KMS-11 (cell line): ENCODE data around the gene SS18.

Source experiments
- H2AFZ ChIP-seq: fragments of 200-600 bp; sonication (generic); 2 replicates; pipeline ENCODE4 v1.6.1; 2016; ENCODE audit warnings: antibody characterized with exemption, mixed run types, low read depth
- H3K27ac ChIP-seq: fragments of 200-600 bp; sonication (generic); 2 replicates; pipeline ENCODE4 v1.6.1; 2016; ENCODE audit warnings: mild to moderate bottlenecking, mixed run types
- H3K27me3 ChIP-seq: fragments of 200-600 bp; sonication (generic); 2 replicates; pipeline ENCODE4 v1.6.1; 2017; ENCODE audit warnings: mild to moderate bottlenecking, low read depth, mixed run types, moderate library complexity; ENCODE audit not compliant: insufficient read depth
- H3K36me3 ChIP-seq: fragments of 200-600 bp; sonication (generic); 2 replicates; pipeline ENCODE4 v1.6.1; 2017; ENCODE audit warnings: mild to moderate bottlenecking, mixed run types; ENCODE audit not compliant: insufficient read depth
- H3K4me1 ChIP-seq: fragments of 200-600 bp; sonication (generic); 2 replicates; pipeline ENCODE4 v1.6.1; 2016; ENCODE audit warnings: mild to moderate bottlenecking, low read depth, mixed run types; ENCODE audit not compliant: poor library complexity, severe bottlenecking
- H3K4me2 ChIP-seq: fragments of 200-600 bp; sonication (generic); 2 replicates; pipeline ENCODE4 v1.7.0; 2016; ENCODE audit warnings: mild to moderate bottlenecking, mixed run types
- H3K4me3 ChIP-seq: fragments of 200-600 bp; sonication (generic); IDR thresholded peaks from 2 replicates; pipeline ENCODE4 v1.6.1; 2017; ENCODE audit warnings: low read depth, low read length, mixed read lengths; ENCODE audit not compliant: insufficient read depth
- H3K79me2 ChIP-seq: fragments of 200-600 bp; sonication (generic); 2 replicates; pipeline ENCODE4 v1.6.1; 2016; ENCODE audit warnings: low read depth, mixed run types; ENCODE audit not compliant: insufficient read depth
- H3K9ac ChIP-seq: fragments of 200-600 bp; sonication (generic); 2 replicates; pipeline ENCODE4 v1.6.1; 2016; ENCODE audit warnings: mild to moderate bottlenecking, mixed run types
- H4K20me1 ChIP-seq: fragments of 200-600 bp; sonication (generic); 2 replicates; pipeline ENCODE4 v1.6.1; 2016; ENCODE audit warnings: mild to moderate bottlenecking, mixed run types; ENCODE audit not compliant: insufficient read depth
- TF ChIP-seq, protein P1 (sequence below): fragments of 200-600 bp; sonication (generic); conservative IDR thresholded peaks from 2 replicates; pipeline ENCODE4 v1.6.1; 2017; ENCODE audit warnings: low read depth, mild to moderate bottlenecking, antibody characterized with exemption, low read length, moderate library complexity, mixed read lengths

The SS18 gene

DNA sequence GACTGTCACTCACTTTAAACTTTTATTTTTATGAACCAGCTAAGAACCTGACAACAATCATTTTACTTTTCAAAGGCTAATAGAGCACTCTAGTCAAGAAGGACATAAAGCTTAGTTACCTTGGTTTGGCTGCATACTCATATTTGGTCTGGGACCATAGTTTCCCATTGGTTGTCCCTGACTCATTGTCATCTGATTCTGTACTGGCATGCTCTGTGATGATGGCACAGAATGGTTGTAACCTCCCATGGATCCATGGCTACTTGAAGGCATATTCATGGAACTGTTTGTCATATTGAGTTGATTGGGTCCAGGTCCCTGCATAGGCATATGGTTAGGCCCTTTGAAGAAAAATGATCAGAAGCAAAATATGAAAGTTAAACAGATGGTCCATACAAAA, 37.9 kb downstream of the SS18 start:
- no peak overlapping the region for H3K27ac ChIP-seq
- no peaks in the 10 kb centered on the region; the same call in 1 of the 2 replicates for H3K36me3 ChIP-seq

DNA sequence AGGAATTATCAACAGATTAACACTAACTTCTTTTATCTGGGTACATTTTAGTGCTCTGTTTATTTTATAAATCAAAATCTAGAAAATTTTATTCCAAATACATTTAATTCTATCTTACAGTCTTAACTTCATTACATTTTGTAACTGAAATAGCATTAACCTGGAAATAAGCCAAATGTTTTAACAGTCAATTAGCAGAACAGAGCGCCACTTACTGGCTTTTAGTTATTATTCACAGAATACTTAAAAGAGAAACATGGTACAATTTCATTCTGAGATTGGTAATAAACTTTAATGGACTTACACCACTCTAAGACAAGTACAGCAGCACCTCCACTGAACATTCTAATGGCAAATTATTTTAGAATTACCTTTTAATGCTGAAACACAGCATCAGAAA, 38.6 kb downstream of the SS18 start:
- H3K9ac ChIP-seq = no peak overlapping the region
- TF ChIP-seq, protein P1, sequence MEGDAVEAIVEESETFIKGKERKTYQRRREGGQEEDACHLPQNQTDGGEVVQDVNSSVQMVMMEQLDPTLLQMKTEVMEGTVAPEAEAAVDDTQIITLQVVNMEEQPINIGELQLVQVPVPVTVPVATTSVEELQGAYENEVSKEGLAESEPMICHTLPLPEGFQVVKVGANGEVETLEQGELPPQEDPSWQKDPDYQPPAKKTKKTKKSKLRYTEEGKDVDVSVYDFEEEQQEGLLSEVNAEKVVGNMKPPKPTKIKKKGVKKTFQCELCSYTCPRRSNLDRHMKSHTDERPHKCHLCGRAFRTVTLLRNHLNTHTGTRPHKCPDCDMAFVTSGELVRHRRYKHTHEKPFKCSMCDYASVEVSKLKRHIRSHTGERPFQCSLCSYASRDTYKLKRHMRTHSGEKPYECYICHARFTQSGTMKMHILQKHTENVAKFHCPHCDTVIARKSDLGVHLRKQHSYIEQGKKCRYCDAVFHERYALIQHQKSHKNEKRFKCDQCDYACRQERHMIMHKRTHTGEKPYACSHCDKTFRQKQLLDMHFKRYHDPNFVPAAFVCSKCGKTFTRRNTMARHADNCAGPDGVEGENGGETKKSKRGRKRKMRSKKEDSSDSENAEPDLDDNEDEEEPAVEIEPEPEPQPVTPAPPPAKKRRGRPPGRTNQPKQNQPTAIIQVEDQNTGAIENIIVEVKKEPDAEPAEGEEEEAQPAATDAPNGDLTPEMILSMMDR = no peak
- H4K20me1 ChIP-seq = no peaks in the 10 kb centered on the region
- no peak overlapping the region for H2AFZ ChIP-seq
- no peak overlapping the region for H3K4me3 ChIP-seq
- 0 out of 2 replicates have a peak, but pooled peaks cover 4% of the 10 kb centered on the region for H3K79me2 ChIP-seq
- no peak overlapping the region for H3K27ac ChIP-seq
- H3K4me2 ChIP-seq = no peak overlapping the region
- H3K36me3 ChIP-seq = no peaks in the 10 kb centered on the region; the same call in 1 of the 2 replicates
- H3K4me1 ChIP-seq = peaks cover 19% of the 10 kb centered on the region
- no peaks in the 10 kb centered on the region for H3K27me3 ChIP-seq

More for the DNA sequence above, 37.9 kb downstream of the SS18 start:
- Histone ChIP-seq H3K4me3 (no peak overlapping the region), H3K9ac (no peak overlapping the region), H2AFZ (no peak overlapping the region), H3K4me2 (no peak overlapping the region), H3K4me1 (peaks cover 12% of the 10 kb centered on the region), H3K79me2 (0 out of 2 replicates have a peak, but pooled peaks cover 4% of the 10 kb centered on the region), H3K27me3 (no peaks in the 10 kb centered on the region), H4K20me1 (no peaks in the 10 kb centered on the region)
- TF ChIP-seq, protein P1 = no peak

DNA sequence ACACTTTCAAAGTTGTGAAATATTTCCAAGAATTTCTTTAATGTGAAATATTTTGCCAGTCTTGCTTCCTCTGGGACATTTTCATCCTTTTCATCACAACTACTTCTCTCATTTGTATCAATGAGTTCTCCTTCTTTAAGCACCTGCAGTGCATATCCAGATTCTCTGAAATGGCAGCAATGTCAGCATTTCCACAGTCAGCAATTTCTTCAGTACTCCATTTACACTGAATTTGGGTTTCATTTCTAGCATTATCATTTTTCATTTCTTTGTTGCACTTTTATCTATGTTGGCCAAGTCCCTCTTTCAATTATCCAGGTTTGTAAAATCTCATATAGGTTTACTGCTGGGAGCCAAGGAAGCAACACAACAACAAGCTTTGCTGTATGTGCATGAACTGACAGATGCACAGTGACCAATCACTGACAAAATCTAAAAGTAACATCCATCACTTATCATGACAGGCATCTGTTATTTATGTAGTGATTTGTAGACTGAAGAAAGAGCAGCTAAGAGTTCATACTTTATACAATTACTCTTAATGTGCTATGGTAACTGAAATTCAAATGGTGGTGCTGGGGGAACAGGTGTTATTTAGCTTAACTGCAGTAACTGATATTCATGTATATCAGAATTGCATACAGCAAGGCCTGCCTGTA, 43.9 kb downstream of the SS18 start:
- H3K4me3 ChIP-seq = no peak overlapping the region
- H4K20me1 ChIP-seq = no peaks in the 10 kb centered on the region
- H3K36me3 ChIP-seq = 0 out of 2 replicates have a peak, but pooled peaks cover 6% of the 10 kb centered on the region
- H2AFZ ChIP-seq = no peak overlapping the region
- peaks cover 21% of the 10 kb centered on the region for H3K4me1 ChIP-seq
- peak overlapping the region; percentile 23; the same call in 1 of the 2 replicates for H3K27ac ChIP-seq
- H3K9ac ChIP-seq = no peak overlapping the region
- H3K4me2 ChIP-seq = peak overlapping the region; percentile 23; the same call in 1 of the 2 replicates
- TF ChIP-seq, protein P1 = no peak
- peaks cover 4% of the 10 kb centered on the region; the same call in 1 of the 2 replicates for H3K79me2 ChIP-seq
- no peaks in the 10 kb centered on the region for H3K27me3 ChIP-seq

DNA sequence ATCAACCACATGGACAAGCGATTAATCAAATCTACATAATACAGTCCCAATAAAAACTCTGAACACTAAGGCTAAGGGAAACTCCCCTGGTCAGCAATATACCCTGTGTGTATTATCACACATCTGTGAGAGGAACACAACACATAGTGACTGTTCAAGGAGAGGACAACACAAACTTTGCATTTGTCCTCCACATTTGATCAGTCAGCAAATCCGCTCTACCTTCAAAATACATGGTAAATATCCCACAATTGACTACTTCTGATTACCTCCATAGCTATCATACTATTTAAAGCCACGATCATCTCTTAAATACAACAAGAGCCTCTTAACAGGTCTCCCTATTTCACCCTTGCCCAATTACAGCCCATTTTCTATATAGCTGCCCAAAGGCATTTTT, 45.6 kb downstream of the SS18 start:
- Histone ChIP-seq H3K27ac (no peak overlapping the region), H3K79me2 (peaks cover 9% of the 10 kb centered on the region; the same call in 1 of the 2 replicates), H3K9ac (no peak overlapping the region), H3K4me3 (no peak overlapping the region), H3K4me2 (no peak overlapping the region), H3K27me3 (no peaks in the 10 kb centered on the region), H2AFZ (no peak overlapping the region), H3K36me3 (0 out of 2 replicates have a peak, but pooled peaks cover 6% of the 10 kb centered on the region), H4K20me1 (no peaks in the 10 kb centered on the region), H3K4me1 (peaks cover 21% of the 10 kb centered on the region)
- TF ChIP-seq, protein P1 = no peak
